ENCODE data around the gene ITGB6.
A peak's percentile ranks its signal among the peaks of the same experiment; 100 is the strongest.
"Not testable (repeated sequence)": the region's sequence is repeated elsewhere in the genome, so short reads cannot be mapped to it uniquely, and the experiment has no call there.

Gene ITGB6

GRCh38 chr2:160132761-160133160 lies 67.3 kb downstream of the ITGB6 start:
- DNase-seq, result no peak

DNA sequence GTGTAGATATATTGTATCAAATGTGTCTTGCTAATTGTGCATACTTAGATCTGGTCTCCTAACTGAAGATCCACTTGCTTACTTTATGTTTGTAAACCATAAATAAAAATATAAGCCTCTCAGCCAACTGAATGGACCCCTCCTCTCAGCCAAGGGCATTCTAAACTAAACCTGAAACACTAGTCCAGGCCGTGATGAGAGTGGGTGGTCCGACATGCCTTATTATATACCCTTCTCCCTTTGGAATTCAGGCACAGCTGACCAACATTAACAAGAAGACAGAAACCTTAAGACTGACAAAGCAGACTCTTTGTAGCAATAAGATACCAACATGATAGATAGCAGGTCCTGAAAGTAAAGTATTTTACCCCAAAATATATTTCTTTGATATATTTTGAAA lies 73.3 kb downstream of the ITGB6 start:
- no peak for DNase-seq

DNA sequence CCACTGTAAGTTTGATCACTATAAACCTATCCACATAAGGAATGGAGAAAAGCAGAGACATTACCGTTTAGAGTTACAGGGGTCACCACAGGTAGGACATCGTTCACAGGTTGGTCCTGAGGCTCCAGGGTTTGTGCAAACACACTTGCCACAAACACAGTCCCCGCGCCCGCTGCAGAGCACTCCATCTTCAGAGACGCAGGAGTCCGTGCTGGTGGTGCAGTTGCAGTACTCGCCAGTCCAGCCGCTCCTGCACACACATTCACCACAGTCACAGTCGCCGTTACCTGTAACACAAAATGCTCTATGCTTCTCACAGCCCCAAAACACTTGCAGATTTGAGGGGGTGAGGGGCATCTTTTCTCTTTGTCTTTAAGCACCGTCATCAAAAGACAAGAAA lies 73.8 kb downstream of the ITGB6 start:
- DNase-seq, result no peak

GRCh38 chr2:160125828-160126227 lies 74.2 kb downstream of the ITGB6 start:
- DNase-seq, result no peak

DNA sequence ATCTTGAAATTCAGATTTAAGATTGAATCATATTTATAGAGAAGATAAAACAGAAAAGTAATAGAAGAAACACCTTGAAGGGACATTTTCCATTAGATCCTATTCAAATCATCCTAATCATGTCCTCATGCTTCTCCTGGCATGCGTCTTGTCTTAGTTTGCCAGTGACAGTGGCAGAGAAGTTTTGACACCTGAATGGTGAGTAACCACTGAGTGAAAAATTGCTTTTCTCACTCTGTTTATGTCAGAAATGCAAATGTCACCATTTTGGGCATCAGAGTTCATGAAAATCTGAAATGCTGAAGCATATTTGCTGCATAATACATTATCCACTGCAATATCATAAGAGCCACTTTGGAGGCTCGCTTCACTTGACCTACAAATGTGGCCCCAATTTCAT lies 74.7 kb downstream of the ITGB6 start:
- no peak for DNase-seq

DNA sequence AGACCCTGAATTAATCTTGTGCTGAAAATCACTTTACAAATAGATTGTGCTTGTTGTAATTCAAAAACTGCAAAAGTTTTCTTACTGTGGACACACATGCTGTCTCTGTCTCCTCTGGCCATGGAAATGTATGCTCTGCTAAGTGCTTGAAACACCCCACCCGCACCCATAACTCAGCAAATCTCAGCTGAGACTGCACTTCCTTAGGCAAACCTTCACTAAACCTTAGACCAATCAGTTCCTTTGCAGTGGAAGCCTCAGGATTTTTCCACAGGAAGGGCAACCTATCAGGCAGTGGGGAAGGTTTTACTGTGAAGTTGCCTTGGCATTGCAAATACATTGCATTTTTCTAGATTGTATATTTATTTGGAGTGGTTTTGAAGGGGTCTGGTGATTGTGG lies 75.5 kb downstream of the ITGB6 start:
- no peak for DNase-seq

- not testable (repeated sequence) for DNase-seq
Observed at GRCh38 chr2:160114721-160115120, 85.4 kb downstream of the ITGB6 start.

GRCh38 chr2:160114020-160114419 lies 86.1 kb downstream of the ITGB6 start:
- no peak for DNase-seq

DNA sequence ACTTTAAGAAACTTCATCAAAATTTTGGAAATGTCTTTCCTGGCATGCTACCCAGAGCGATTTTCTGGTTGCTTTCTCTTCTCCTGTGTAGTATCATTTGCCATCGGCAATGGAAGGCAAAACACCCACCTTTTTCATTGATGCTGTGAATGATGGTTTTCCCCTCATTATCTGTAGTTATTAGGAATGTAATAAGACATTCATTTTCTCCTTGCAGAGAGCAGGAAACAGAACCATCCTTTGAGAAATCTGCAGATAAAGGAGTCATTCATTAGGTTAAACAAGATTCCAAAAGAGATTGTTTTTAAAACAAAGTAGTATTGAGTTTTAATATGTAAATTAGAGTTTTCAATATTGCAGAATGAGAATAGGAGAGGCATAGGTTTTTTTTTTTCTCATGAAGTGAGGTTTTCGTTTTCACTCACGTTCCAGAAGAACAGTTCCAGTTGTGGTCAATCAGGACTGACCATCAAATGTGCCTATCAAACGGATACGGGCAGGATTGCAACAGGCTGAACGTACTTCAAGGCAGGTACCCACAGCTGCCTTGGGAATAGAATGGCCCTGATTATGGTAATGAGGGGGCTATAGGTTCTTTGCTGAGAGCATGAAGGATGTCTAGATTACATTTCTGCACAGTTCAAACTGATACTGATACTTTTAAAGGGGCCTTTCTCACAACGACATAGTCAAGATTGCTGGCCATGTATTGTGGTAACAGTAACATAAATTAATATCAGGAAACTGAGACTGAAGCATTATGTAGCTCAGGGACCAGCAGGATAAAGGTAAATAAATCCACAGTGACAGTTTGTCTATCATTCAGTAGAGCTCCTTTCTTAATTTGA lies 87.9 kb downstream of the ITGB6 start:
- DNase-seq, result no peak

DNA sequence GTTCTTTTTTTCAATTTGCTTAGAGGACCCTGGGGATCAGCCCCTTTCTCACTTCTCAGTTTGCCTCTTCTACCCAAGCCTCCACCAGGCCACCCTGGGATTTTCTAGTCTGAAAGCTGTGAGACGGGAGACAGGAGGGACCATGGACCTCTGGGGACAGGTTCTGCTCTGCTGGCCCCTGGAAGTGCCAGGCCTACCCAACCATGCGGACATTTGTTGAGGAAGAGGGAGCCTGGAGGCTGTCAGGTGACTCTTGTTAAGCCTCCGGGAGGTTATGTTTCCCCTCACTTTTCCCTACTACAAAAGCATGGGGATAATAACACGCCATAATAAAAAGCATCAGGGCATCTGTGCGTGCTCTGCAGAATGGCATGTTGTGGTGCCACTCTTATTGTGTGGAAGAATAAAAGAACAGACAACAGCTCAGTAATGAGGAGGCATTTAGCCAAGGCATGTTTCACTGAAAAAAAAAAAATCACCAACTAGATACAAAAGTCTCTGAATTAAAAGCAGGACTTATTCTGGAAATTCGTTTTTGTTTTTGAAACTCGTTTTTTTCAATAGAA lies 89.3 kb downstream of the ITGB6 start:
- DNase-seq, result no peak

DNA sequence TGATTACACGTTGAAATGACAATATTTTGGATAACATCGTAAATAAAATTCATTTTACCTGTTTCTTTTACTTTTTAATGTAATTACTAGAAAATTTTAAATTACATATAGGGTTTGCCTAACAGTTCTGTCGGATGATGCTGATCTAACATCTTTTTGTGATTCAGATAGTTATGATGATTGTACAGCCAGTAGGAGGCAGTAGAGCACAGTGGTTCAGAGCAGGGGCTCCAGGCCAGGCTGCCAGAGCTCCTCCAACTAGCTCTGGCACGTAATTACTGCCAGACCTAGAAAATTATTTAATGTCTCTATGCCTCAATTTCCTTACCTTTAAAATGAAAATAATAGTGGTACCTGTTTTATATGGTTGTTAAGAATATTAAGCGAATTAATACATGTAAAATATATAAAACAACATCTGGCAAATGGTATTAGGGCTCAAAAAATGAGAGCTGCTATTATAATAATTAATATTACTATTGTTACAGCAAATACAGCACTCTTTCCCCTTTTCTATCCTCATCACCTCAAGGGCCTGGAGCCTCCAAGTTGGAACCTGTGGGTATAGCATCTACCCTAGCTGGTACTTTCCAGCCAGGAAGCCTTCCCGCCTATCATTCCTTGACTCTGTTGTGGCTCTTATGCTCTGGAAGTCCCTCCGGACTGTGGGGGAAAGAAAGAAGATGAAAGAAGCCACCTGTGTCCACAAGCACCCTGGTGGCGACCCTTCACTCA lies 90.0 kb downstream of the ITGB6 start:
- peak; percentile 30 for DNase-seq

DNA sequence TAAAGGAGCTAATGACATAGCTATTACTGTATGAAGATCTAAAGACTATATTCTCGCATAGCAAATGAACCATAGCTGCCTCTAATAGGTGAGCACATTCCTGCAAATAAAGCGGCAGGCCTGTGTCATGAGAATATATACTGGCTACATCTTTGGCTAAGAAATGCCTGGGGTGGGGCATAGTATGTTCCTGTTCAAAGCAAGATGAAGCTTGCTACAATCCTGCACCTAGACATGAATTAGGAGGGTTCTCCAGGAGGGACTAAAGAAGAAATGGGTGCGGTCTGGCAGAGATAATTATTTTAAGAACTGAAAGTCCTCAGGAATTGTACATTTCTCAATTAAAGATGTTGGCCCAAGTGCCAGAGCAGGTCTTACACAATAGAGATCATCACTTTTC lies 90.8 kb downstream of the ITGB6 start:
- no peak for DNase-seq

GRCh38 chr2:160108646-160109045 lies 91.4 kb downstream of the ITGB6 start:
- no peak for DNase-seq

GRCh38 chr2:160105366-160105765 lies 94.7 kb downstream of the ITGB6 start:
- DNase-seq, result no peak

GRCh38 chr2:160104115-160104514 lies 96.0 kb downstream of the ITGB6 start:
- DNase-seq, result no peak

DNA sequence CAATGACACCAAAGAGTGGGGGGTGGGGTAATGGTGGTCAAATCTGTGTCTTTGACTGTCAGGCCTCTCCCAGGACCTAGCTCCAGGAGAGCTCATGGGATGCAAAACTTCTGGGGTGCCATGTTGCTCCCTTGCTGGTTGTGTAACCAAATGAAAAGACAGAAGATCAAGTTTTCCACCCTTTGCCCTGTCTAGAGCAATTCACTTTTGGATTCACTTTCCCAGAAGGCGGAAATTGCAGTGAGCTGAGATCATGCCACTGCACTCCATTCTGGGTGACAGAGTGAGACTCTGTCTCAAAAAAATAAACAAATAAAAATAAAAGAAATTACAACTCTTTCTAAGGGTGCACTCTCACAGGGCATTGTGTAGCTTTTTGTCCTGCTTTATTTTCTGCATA lies 102.7 kb downstream of the ITGB6 start:
- DNase-seq, result no peak

- DNase-seq, result no peak
Observed at GRCh38 chr2:160096409-160096808, 103.7 kb downstream of the ITGB6 start.

- DNase-seq, result no peak
Observed at GRCh38 chr2:160092445-160092844, 107.6 kb downstream of the ITGB6 start.

DNA sequence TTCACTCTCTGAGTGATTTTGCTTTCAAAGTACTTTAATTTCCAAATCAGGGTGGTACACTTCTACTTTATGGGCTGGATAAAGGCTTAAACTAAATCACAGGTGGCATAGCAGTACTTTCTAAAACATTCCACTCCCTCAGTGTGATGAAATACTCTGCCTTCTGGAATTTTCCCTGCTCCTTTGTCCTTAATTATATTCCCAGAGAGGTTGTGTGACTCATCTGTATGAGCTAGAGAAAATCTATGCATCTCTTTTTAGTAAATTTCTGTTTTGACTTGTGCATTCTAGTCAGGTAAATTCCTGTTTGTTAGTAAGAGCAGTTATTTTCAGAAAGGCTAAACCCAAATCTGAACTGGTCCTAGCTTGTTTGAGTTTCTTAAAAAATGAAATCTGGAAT lies 108.7 kb downstream of the ITGB6 start:
- no peak for DNase-seq

- peak; percentile 2 for DNase-seq
Observed at GRCh38 chr2:160087854-160088745, 112.0 kb downstream of the ITGB6 start.

DNA sequence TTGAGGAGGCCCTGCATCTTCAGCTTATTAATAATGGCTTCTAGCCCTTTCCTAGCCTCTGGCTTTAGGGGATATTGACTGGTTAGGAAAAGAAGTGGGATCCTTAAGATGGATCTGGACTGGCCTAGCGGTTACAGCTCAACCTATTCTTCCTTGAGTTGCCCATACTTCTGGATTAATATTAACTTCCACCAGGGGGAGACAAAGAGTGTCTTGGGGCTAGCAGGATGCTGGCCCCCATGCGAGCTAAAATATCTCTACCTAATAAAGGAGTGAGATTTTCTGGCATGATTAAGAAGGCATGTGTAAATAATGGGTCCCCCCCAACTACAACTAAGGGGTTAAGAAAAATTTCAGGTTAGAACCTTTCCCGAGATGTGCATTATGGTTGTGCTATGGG lies 114.4 kb downstream of the ITGB6 start:
- DNase-seq, result peak; percentile 2

DNA sequence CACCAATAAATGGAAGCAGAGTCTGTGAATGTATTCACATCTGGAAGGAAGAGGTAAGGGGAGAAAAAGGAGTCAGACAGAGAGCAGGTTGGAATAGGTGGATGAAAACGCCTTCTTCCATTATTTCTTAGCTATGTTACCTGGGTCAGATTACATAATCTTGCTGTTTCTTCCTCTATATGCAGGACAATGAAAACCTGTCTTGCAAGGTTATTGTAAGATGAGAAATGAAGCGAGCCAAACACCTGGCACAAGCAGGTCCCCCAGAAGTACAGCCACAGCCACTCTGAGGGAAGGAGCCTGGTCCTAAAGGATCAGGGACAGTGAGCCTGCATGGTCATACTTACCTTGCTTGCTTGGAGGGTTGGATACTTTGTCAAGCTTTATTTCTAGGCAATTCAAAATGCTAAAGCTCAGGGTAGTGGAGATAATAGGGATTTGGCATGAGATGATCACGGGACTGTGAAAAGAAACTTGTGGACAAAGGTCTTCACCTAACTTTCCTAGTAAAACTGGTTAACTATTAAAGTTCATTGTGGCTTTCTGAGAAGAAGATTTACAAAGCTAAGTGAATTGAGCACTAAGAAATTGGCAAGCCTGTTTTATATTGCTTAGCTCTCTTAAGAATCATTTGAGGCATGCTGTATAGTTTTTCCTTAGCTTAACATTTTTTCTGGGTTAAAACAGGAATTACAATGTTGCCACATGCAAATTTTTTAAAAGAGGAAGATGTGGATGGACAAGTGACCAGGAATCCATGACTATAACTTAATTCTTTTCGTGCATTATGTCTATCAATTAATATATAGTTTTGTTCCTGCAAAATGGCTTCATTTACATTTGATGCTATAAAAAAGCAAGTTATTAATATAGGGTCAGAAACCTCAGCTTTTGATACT lies 121.9 kb downstream of the ITGB6 start:
- no peak for DNase-seq
